Measurements from ENCODE around the gene TNNI2.

Gene TNNI2

GRCh38 chr11:1846453-1846932, 7.7 kb downstream of the TNNI2 start:
- DNase-seq (ENCODE audit: extremely low read depth, low read depth) = no peak
- no peak for TF ChIP-seq CTCF (IDR thresholded peaks at IDR 0.05; ENCODE audit: low read depth, low read length)

GRCh38 chr11:1847006-1847735, 8.4 kb downstream of the TNNI2 start:
- no peak for DNase-seq (ENCODE audit: extremely low read depth, low read depth)
- TF ChIP-seq CTCF (IDR thresholded peaks at IDR 0.05; ENCODE audit: low read depth, low read length) = no peak

- no peak for DNase-seq (ENCODE audit: extremely low read depth, low read depth)
- TF ChIP-seq CTCF (IDR thresholded peaks at IDR 0.05; ENCODE audit: low read depth, low read length) = no peak
Measured at GRCh38 chr11:1847926-1848639, 9.3 kb downstream of the TNNI2 start.

GRCh38 chr11:1848640-1849430, 10.1 kb downstream of the TNNI2 start:
- no peak for TF ChIP-seq CTCF (IDR thresholded peaks at IDR 0.05; ENCODE audit: low read depth, low read length)
- no peak for DNase-seq (ENCODE audit: extremely low read depth, low read depth)

- no peak for DNase-seq (ENCODE audit: extremely low read depth, low read depth)
- TF ChIP-seq CTCF (IDR thresholded peaks at IDR 0.05; ENCODE audit: low read depth, low read length) = no peak
Measured at GRCh38 chr11:1851468-1852180, 12.8 kb downstream of the TNNI2 start.

- no peak for DNase-seq (ENCODE audit: extremely low read depth, low read depth)
- no peak for TF ChIP-seq CTCF (IDR thresholded peaks at IDR 0.05; ENCODE audit: low read depth, low read length)
Measured at GRCh38 chr11:1852271-1852876, 13.6 kb downstream of the TNNI2 start.

Measured in AG09319 (cell line).